Kidney epithelial cell (primary cell): ENCODE data around the gene GOLT1A. TPM values are rescaled to one million over a fixed set of nuclear protein-coding genes. Genes with fewer than 3 reads are reported as not detected.

ENCODE experiments used
- DNase-seq: peaks from one replicate; pipeline ENCODE4 v3.0.0-alpha.2; 2010; ENCODE audit warnings: low read depth
- H3K27me3 ChIP-seq: 2 replicates; pipeline ENCODE4 v1.6.0; 2011; ENCODE audit warnings: low read length; ENCODE audit not compliant: control insufficient read depth, insufficient read depth
- H3K36me3 ChIP-seq: 2 replicates; pipeline ENCODE4 v1.5.1; 2011; ENCODE audit warnings: low read length; ENCODE audit not compliant: control insufficient read depth, insufficient read depth
- H3K4me3 ChIP-seq: 2 replicates; pipeline ENCODE4 v1.5.1; 2011; ENCODE audit warnings: low read depth, mild to moderate bottlenecking, control low read depth, low read length
- CTCF ChIP-seq: IDR thresholded peaks from 2 replicates; pipeline ENCODE4 v1.5.1; 2011; ENCODE audit warnings: mild to moderate bottlenecking, moderate library complexity, low read length, control low read depth, inconsistent platforms; ENCODE audit not compliant: insufficient read depth, poor library complexity, severe bottlenecking
- total RNA-seq: library from RNA; depleted of rRNA; stranded (reverse); fragments of >200 nt; gene quantifications from 2 replicates; pipeline ENCODE4 v1.2.3, GENCODE V29; 2015

The GOLT1A gene
- total RNA-seq: 5.0 and 9.2 TPM in 2 replicates

GRCh38 chr1:204213668-204214662, at the start of gene GOLT1A:
Gene GOLT1A, minus strand, starts transcription at chr1:204213988. Its CDS starts 82 bp downstream, at chr1:204213906.
- peak; percentile 81 for DNase-seq
- H3K36me3 ChIP-seq: no peaks in the 10 kb centered on the region
- H3K4me3 ChIP-seq: peak within 1 kb of the TSS; percentile 24
- H3K27me3 ChIP-seq: no peaks in the 10 kb centered on the region
- peak; percentile 66 for TF ChIP-seq CTCF

GRCh38 chr1:204263254-204263910, 49.6 kb upstream of the GOLT1A start:
- H3K27me3 ChIP-seq: no peaks in the 10 kb centered on the region
- H3K4me3 ChIP-seq: no peak overlapping the region
- no peaks in the 10 kb centered on the region for H3K36me3 ChIP-seq
- TF ChIP-seq CTCF: no peak
- DNase-seq: no peak

GRCh38 chr1:204262506-204263253, 48.9 kb upstream of the GOLT1A start:
- no peaks in the 10 kb centered on the region for H3K27me3 ChIP-seq
- H3K36me3 ChIP-seq: no peaks in the 10 kb centered on the region
- DNase-seq: no peak
- no peak for TF ChIP-seq CTCF
- no peak overlapping the region for H3K4me3 ChIP-seq

- peak; percentile 18 for DNase-seq
- TF ChIP-seq CTCF: no peak
- Histone ChIP-seq H3K4me3 (no peak overlapping the region), H3K36me3 (no peaks in the 10 kb centered on the region), H3K27me3 (no peaks in the 10 kb centered on the region)
Measured at GRCh38 chr1:204261746-204262505, 48.1 kb upstream of the GOLT1A start.

GRCh38 chr1:204261266-204261665, 47.5 kb upstream of the GOLT1A start:
- no peak for TF ChIP-seq CTCF
- Histone ChIP-seq H3K36me3 (no peaks in the 10 kb centered on the region), H3K27me3 (no peaks in the 10 kb centered on the region), H3K4me3 (no peak overlapping the region)
- DNase-seq: no peak
